ENCODE results near the gene KCP. TPM values are rescaled to one million over a fixed set of nuclear protein-coding genes. Genes with fewer than 3 reads are reported as not detected.
A peak's percentile ranks its signal among the peaks of the same experiment; 100 is the strongest.

Gene KCP
- total RNA-seq, 6 experiments from 2014 or later: 0.10 to 0.22 (median 0.12) TPM; not detected in 2

GRCh38 chr7:128867842-128868623 lies 42.5 kb downstream of the KCP start:
- H3K4me1 ChIP-seq: peaks cover 0 to 19% (median 8%) of the 10 kb centered on the region in 4 donors
- ATAC-seq (peak in 1 of 4 donors; percentile 5), DNase-seq (no peak)
- 87% methylated on average over 3 of the region's 11 CpGs for WGBS (ENCODE audit: insufficient coverage, low coverage, low lambda C conversion rate, missing lambda C conversion rate)
- H3K27me3 ChIP-seq: no peaks in the 10 kb centered on the region
- no peaks in the 10 kb centered on the region for H3K9me3 ChIP-seq
- no peak overlapping the region for H3K4me3 ChIP-seq
- TF ChIP-seq POLR2A (IDR thresholded peaks at IDR 0.05) (no peak), CTCF (IDR thresholded peaks at IDR 0.05) (no peak)
- intact Hi-C loops (cut with DNase I): no loop called here
- peaks cover 0 to 7% (median 0%) of the 10 kb centered on the region in 4 donors for H3K36me3 ChIP-seq
- no peak overlapping the region for H3K27ac ChIP-seq

- Histone ChIP-seq H3K9me3 (no peaks in the 10 kb centered on the region), H3K27me3 (no peaks in the 10 kb centered on the region), H3K4me1 (peaks cover 0 to 20% (median 8%) of the 10 kb centered on the region in 4 donors), H3K4me3 (no peak overlapping the region), H3K27ac (no peak overlapping the region), H3K36me3 (peaks cover 0 to 7% (median 0%) of the 10 kb centered on the region in 4 donors)
- intact Hi-C loops (cut with DNase I): no loop called here
- ATAC-seq: no peak
- 89% methylated on average over 4 of the region's 4 CpGs for WGBS (ENCODE audit: insufficient coverage, low coverage, low lambda C conversion rate, missing lambda C conversion rate)
- no peak for TF ChIP-seq POLR2A (IDR thresholded peaks at IDR 0.05)
- no peak for TF ChIP-seq CTCF (IDR thresholded peaks at IDR 0.05)
- DNase-seq: no peak
These were observed 43.3 kb downstream of the KCP start for GRCh38 chr7:128867241-128867640.

- H3K27ac ChIP-seq: no peak overlapping the region
- no peaks in the 10 kb centered on the region for H3K9me3 ChIP-seq
- peaks cover 0 to 7% (median 0%) of the 10 kb centered on the region in 4 donors for H3K36me3 ChIP-seq
- intact Hi-C loops (cut with DNase I): no loop called here
- no peaks in the 10 kb centered on the region for H3K27me3 ChIP-seq
- WGBS (ENCODE audit: insufficient coverage, low coverage, low lambda C conversion rate, missing lambda C conversion rate): 98% methylated on average over 11 of the region's 27 CpGs
- TF ChIP-seq CTCF (IDR thresholded peaks at IDR 0.05) (no peak), POLR2A (IDR thresholded peaks at IDR 0.05) (no peak)
- no peak overlapping the region for H3K4me3 ChIP-seq
- DNase-seq (no peak), ATAC-seq (no peak)
- H3K4me1 ChIP-seq: peaks cover 0 to 22% (median 8%) of the 10 kb centered on the region in 4 donors
These were observed 44.3 kb downstream of the KCP start for GRCh38 chr7:128865996-128866877.

GRCh38 chr7:128865303-128865702 lies 45.2 kb downstream of the KCP start:
- H3K9me3 ChIP-seq: no peaks in the 10 kb centered on the region
- ATAC-seq (no peak), DNase-seq (no peak)
- intact Hi-C loops (cut with DNase I): no loop called here
- no peak overlapping the region for H3K27ac ChIP-seq
- H3K4me1 ChIP-seq: peaks cover 0 to 22% (median 8%) of the 10 kb centered on the region in 4 donors
- TF ChIP-seq POLR2A (IDR thresholded peaks at IDR 0.05) (no peak), CTCF (IDR thresholded peaks at IDR 0.05) (no peak)
- H3K27me3 ChIP-seq: no peaks in the 10 kb centered on the region
- no peak overlapping the region for H3K4me3 ChIP-seq
- WGBS (ENCODE audit: insufficient coverage, low coverage, low lambda C conversion rate, missing lambda C conversion rate): 100% methylated on average over 8 of the region's 12 CpGs
- H3K36me3 ChIP-seq: peaks cover 0 to 7% (median 0%) of the 10 kb centered on the region in 4 donors
